ENCODE data around the gene VAV2.

GRCh38 chr9:133914442-133915342 is 77.4 kb downstream of the VAV2 start:
- TF ChIP-seq, protein P1, sequence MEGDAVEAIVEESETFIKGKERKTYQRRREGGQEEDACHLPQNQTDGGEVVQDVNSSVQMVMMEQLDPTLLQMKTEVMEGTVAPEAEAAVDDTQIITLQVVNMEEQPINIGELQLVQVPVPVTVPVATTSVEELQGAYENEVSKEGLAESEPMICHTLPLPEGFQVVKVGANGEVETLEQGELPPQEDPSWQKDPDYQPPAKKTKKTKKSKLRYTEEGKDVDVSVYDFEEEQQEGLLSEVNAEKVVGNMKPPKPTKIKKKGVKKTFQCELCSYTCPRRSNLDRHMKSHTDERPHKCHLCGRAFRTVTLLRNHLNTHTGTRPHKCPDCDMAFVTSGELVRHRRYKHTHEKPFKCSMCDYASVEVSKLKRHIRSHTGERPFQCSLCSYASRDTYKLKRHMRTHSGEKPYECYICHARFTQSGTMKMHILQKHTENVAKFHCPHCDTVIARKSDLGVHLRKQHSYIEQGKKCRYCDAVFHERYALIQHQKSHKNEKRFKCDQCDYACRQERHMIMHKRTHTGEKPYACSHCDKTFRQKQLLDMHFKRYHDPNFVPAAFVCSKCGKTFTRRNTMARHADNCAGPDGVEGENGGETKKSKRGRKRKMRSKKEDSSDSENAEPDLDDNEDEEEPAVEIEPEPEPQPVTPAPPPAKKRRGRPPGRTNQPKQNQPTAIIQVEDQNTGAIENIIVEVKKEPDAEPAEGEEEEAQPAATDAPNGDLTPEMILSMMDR (conservative IDR thresholded peaks at IDR 0.05): no peak
- no peak for TF ChIP-seq ZFX (IDR thresholded peaks at IDR 0.05)

Measured in C4-2B (cell line).